Activated CD8-positive, alpha-beta memory T cell treated with anti-CD3 and anti-CD28 coated beads for 1 hour (primary cell): Measurements from ENCODE around the gene SH3BP2.

Experiments used
- DNase-seq, 2 donors: peaks; one replicate each; pipeline ENCODE4 v3.0.0-alpha.2; 2020; ENCODE audit warnings: low read depth in 1 of 2; ENCODE audit errors: extremely low read depth in 1 of 2

The SH3BP2 gene

GRCh38 chr4:2790583-2791517 is 2.0 kb upstream of the SH3BP2 start:
- DNase-seq = no peak

GRCh38 chr4:2791518-2792395 is 1.1 kb upstream of the SH3BP2 start:
- no peak for DNase-seq

GRCh38 chr4:2792396-2792710 is 532 bp upstream of the SH3BP2 start:
- no peak for DNase-seq

- no peak for DNase-seq
These were observed 951 bp downstream of the SH3BP2 start for GRCh38 chr4:2793586-2794485.

GRCh38 chr4:2794486-2795299 is 1.8 kb downstream of the SH3BP2 start:
- DNase-seq = no peak

DNA sequence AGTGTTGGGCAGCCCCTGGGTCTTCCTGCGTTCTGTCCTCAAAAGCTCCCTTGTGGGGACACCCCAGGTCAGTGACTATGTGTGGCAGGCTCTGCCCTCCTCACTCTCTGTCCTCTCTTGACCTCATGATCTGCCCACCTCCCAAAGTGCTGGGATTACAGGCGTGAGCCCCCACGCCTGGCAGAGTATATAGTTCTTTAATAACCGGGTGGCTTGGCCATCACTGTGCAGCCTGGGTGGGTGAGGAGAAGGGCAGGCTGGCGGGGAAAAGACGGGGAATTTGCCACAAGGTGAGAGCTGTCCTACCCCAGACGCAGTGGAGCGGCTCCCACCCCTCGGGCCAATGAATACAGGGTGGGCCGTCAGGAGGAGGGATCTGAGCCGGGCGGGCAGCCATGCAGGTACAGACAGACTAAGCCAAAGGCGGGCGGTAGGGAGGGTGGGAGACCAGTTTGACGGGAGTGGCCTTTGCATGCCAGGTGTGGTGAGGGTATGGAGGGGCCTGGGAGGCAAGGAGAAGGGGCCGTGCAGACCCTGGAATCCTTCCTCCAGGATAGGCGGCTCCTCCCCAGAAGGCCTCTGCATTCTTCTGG is 2.5 kb downstream of the SH3BP2 start:
- DNase-seq = no peak

DNA sequence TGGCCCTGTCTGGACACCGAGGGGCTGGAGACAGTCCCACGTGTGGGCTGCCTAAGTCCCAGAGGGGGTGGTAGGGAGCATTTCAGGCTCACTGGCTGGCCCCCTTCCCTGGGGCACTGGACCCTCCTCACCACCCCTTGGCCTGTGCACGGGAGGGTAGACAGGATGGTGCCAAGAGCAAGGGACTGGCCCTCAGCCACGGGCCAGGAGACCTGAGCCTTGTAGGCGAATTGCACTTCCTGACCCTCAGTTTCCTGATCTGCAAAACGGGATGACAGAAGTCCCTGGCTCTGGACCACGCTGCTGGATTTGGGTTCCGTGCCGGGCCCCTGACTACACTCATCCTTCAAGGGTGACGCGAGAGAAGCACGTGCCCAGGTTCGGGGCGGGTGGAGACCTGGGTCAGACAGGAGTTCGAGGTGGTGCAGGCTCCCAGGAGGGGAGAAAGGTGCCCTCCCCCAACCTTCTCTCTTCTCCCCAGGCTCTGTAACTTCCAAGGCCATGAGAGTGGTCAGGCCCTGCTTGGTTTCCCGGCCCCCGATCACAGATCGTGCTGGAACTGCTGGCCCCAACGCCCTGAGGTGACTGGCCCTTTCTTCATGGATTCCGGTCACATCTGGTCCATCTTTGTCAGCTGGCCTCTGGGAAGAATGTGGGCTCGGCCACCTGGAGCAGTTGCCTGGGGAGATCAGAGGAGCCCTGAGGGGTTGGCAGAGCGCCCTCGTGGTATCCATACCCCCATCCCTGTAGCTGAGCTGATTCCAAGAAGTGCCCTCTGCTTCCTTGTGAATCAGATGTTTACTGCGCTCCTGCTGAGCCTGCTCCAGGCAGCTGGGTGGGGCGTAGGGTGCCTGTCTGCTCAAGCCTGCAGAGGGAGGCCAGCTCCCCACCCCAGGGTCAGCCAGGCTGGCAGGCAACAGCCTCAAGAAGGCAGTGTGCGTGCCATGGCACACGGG is 3.3 kb downstream of the SH3BP2 start:
- DNase-seq = no peak

DNA sequence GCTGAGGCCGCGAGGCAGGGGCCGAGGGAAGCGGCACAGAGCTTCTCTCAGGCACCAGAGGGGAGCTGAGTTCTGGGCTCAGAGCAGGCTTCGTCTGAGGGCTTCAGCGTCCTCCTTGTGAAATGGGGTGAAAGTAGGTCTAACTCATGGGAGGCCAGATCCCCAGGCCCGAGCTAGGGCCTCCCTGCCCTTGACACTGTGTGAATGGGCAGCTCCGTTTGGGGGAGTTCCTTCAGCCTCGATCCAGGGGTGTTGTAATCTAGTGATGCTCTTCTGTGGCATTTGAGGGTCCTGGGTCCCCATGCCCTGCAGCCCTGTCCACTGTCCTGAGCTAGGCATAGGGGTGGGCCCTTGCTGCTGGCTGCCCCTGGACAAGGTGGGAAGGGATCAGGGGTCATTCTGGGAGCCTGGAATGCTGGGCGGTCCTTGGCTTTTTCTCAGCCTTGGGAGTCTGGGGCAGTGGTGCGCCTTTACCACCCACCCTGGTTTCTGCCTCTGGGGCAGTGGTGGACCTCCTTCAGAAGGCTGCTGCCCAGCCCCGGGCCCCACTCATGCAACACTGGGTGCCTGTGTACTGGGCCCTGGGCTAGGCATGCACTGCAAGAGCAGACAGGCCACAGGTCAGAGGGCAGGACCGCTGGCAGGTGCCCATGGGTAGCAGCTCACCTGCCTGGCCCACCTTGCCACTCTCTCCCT is 4.1 kb downstream of the SH3BP2 start:
- DNase-seq = no peak

DNA sequence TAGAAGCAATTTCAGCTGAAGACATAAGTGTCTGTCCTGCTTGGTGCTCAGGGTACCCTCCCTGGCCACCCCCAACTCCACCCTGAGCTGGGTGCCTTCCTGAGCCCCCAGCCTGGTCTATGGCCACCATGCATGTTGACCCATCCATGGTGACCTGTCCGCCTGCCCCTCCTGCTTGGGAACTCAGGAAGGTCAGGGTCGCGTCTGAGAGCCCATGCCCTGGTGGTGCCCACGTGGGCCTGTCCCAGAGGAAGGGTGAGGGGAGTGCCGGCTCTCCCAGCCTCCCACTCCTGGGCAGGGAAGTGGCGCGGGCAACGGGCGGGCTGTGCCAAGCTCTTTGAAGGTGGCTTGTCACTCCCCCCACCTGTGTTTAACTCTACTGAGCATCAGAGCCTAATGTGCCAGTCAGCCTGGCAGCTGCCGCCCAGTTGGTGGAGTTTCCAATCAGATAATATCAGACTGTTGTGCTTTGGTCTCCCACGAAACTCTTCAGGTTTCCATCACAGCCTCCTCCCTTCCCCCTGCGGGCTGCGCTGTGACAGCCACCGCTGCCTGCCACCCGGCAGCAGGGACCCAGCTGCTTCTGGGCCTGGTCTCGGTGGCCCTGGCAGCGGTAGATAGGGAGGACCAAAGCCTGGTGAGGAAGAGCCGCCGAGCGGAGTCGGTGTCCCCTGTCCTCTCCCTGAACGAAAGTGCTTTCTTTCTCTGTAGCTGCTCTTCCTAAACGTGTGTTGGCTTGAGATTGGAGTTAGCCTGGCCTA is 4.8 kb downstream of the SH3BP2 start:
- DNase-seq = peak in 1 of 2 donors; percentile 49

DNA sequence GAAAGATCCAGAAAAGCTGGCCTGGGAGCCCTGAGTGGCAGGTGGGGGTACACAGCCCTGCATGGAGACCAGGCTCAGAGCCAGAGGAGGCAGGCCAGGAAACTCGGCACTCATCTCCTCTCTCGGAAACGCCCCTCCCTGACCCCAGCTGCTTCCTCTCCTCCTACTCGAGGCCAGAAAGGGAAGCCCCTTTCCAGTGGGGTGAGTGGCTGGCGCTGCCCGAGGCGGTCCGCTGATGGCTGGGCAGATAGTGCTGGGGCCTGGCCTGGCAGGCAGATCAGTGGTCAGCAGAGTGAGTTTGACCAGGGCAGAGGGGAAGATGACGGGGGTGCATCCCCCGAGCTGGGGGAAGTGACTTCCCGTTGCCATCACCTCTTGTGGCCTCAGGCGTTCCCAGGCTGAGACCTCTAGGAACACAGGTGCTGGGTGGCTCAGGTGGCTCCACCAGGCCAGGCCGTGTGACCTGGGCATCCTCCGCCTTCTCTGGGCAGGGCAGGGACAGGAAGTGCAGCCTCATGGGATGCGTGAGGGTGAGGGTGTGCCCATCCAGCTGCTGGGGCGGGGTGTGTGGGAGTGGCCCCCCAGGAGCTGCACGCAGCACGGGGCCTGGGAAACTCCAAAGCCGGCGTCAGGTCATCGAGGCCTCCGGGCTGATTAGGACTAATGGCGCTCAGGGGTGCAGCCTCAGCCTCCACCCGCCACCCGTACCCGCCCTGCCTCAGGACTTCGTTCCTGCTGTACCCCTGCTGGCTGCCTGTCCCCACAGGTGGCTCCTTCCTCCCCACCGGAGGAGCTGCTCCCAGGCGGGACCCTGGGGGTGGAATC is 5.7 kb downstream of the SH3BP2 start:
- DNase-seq = no peak

DNA sequence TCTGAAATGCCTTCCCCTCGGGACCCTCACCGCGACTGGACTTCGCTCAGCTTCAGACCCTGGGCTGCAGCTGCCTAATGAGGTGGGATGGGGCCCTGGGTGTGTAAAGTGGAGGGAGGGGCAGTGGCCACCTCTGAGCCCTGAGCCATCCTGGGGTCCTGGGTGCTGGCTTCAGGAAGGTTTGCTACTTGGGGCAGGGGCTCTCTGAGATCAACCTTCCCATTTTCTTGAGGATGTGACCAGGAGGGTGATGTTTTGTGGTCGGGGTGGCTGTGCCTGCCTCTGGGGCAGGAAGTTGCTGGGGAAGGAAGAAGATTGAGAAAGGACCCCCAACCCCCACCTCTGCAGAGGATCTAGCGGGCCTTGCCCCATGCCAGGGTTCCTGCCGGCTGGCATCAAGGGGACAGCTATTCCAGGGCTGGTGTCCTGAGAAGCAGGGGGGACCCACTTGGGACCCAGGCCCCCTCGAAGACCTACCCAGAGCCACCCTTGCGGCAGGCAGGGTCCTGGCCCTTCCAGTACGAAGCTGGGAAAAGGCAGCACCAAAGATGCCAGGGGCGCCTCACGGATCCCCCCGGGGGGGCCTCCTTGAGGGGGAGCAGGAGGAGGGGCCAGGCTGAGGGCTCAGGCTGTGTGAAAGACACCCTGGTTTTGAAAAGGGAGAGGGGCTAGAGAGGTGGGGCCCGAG is 6.5 kb downstream of the SH3BP2 start:
- DNase-seq = no peak

- no peak for DNase-seq
These were observed 7.2 kb downstream of the SH3BP2 start for GRCh38 chr4:2799971-2800690.

DNA sequence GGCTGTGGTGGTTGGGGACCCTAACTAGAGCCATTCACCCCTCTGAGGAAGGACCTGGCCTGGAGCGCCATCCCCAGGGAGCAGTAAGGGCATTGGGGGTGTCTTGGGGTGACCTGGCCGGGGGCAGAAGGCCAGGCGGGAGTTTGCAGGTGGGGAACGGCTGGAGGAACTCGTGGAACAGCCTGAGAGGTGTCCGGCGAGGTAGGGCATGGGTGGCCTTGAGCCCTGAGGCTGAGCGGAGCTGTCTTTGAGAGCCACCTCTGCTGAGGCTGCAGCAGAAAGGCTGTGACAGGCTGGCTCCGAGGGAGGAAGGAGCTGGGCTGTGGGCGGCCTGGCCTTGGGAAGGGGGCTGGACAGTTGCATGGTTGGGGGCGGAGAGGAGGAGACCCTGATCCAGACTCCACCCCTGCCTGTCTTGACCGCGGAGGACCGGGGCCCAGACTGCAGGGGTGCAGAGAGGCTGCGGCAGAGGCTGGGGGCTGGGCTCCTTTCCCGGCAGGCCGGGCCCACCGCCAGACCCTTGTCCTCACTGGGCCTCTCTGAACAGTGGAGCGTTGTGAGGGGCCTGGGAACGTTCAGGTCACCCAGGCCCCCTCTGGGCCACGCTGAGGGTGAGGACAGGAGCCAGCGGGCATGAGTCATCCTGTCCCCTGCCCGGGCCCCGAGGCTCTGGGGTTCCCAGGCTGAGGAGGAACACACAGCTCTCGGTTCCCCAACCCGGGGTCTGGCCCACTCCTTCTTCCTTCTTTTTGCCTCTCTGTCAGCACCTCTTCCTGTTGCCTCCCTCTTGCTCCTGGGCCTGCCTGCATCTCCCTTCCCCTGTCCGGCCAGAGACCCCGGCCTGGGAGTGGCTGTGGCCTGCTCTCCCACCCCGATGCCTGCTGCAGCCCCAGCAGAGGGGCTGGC is 8.1 kb downstream of the SH3BP2 start:
- DNase-seq = no peak
